HepG2 (cell line): ENCODE results near the gene MRPL43. TPM values are rescaled to one million over a fixed set of nuclear protein-coding genes. Genes with fewer than 3 reads are reported as not detected.

ENCODE experiments used
- ATF7-NPFF ChIP-seq: sonication (generic); formaldehyde crosslinking; IDR thresholded peaks from 2 replicates; pipeline ENCODE4 v1.8.1; 2023; ENCODE audit warnings: mild to moderate bottlenecking, low read depth, missing genetic modification reagents, moderate library complexity
- HNRNPL ChIP-seq: fragments of 200-400 bp; formaldehyde crosslinking; IDR thresholded peaks from 2 replicates; pipeline ENCODE4 v1.6.1; 2017; ENCODE audit warnings: mild to moderate bottlenecking, low read depth, low read length
- MIXL1 ChIP-seq: IDR thresholded peaks from 2 replicates; pipeline ENCODE4 v1.6.1; 2016
- PAX8 ChIP-seq: sonication (generic); formaldehyde crosslinking; IDR thresholded peaks from 2 replicates; pipeline ENCODE4 v1.8.0; 2022; ENCODE audit warnings: mild to moderate bottlenecking, missing genetic modification reagents, borderline replicate concordance
- PHF21A ChIP-seq: sonication (generic); formaldehyde crosslinking; IDR thresholded peaks from 2 replicates; pipeline ENCODE4 v1.5.0; 2020; ENCODE audit warnings: mild to moderate bottlenecking, missing genetic modification reagents
- SATB2 ChIP-seq: sonication (generic); formaldehyde crosslinking; IDR thresholded peaks from 2 replicates; pipeline ENCODE4 v1.5.0; 2020; ENCODE audit warnings: missing genetic modification reagents
- ZBTB25 ChIP-seq: IDR thresholded peaks from 2 replicates; pipeline ENCODE4 v1.6.1; 2018; ENCODE audit warnings: missing genetic modification reagents
- ZBTB7B ChIP-seq: sonication (generic); formaldehyde crosslinking; IDR thresholded peaks from 2 replicates; pipeline ENCODE4 v1.4.0; 2020; ENCODE audit warnings: missing genetic modification reagents
- ZC3H13 ChIP-seq: sonication (generic); formaldehyde crosslinking; IDR thresholded peaks from 2 replicates; pipeline ENCODE4 v1.8.1; 2023; ENCODE audit warnings: mild to moderate bottlenecking, missing genetic modification reagents, moderate library complexity
- ZMAT5 ChIP-seq: sonication (generic); formaldehyde crosslinking; IDR thresholded peaks from 2 replicates; pipeline ENCODE4 v1.5.0; 2020; ENCODE audit warnings: mild to moderate bottlenecking, low read depth, missing genetic modification reagents, borderline replicate concordance
- ZNF441 ChIP-seq: sonication (generic); formaldehyde crosslinking; IDR thresholded peaks from 2 replicates; pipeline ENCODE4 v1.7.0; 2021; ENCODE audit warnings: missing genetic modification reagents, borderline replicate concordance
- ZNF546 ChIP-seq: sonication (generic); formaldehyde crosslinking; conservative IDR thresholded peaks from 2 replicates; pipeline ENCODE4 v1.8.1; 2023; ENCODE audit warnings: mild to moderate bottlenecking, missing genetic modification reagents
- ZNF678 ChIP-seq: sonication (generic); formaldehyde crosslinking; IDR thresholded peaks from 2 replicates; pipeline ENCODE4 v1.4.0; 2020; ENCODE audit warnings: mild to moderate bottlenecking, missing genetic modification reagents
- polyA plus RNA-seq, 8 experiments: library from polyadenylated mRNA; depleted of rRNA in 3 of 8; stranded (reverse) in 7 of 8; unstranded in 1 of 8; fragments of >200 nt; fragmentation: Illumina TruSeq in 4 of 8; extraction: Trizol in 4 of 8; gene quantifications; 2 replicates each; pipeline versions ENCODE4 v1.2.1 to v1.2.3, GENCODE V29; 2011 to 2016; ENCODE audit warnings: low read depth in 4 of 8, missing spikeins in 1 of 8, mixed read lengths in 1 of 8; ENCODE audit not compliant: insufficient read depth in 1 of 8
- total RNA-seq, 5 experiments: library from RNA; depleted of rRNA; stranded (reverse); fragments of >200 nt; fragmentation: Illumina TruSeq; extraction: Trizol; gene quantifications; 2 replicates each; pipeline ENCODE4 v1.2.3, GENCODE V29; 2016; ENCODE audit warnings: low read depth in 1 of 5

Gene MRPL43
- total and polyA plus RNA-seq, 2 of the 13 experiments (the other 11 are each of a cell fraction or from before 2014, with no cell fraction given) = 71.0 to 73.7 TPM

- peak; percentile 16; the same call in 1 of the 2 replicates for TF ChIP-seq MIXL1 (CRISPR knock-in tag)
- TF ChIP-seq PAX8 (CRISPR knock-in tag) = peak; percentile 7; the same call in 1 of the 2 replicates
- TF ChIP-seq PHF21A (CRISPR knock-in tag) = peak; percentile 47
- TF ChIP-seq ZC3H13 (CRISPR knock-in tag) = no peak
- TF ChIP-seq SATB2 = no peak
- TF ChIP-seq ZBTB7B = 0 out of 2 replicates have a peak, but pooled peaks have one; percentile 1
- TF ChIP-seq ZNF441 (CRISPR knock-in tag) = no peak
- no peak for TF ChIP-seq ZNF678
- no peak for TF ChIP-seq ZNF546 (CRISPR knock-in tag)
- peak; percentile 17; the same call in 1 of the 2 replicates for TF ChIP-seq ATF7-NPFF (CRISPR knock-in tag)
- peak; percentile 63; the same call in 1 of the 2 replicates for TF ChIP-seq HNRNPL
- no peak for TF ChIP-seq ZBTB25 (CRISPR knock-in tag)
- TF ChIP-seq ZMAT5 (CRISPR knock-in tag) = no peak
Observed at GRCh38 chr10:101031128-101031795, 44.0 kb upstream of the MRPL43 start, which contains the start of the genes PDZD7 and SFXN3 (continued).
